CD14-positive monocyte (primary cell): ENCODE measurements around the gene CDKAL1. TPM values are rescaled to one million over a fixed set of nuclear protein-coding genes. Genes with fewer than 3 reads are reported as not detected.
"Not testable (repeated sequence)": the region's sequence is repeated elsewhere in the genome, so short reads cannot be mapped to it uniquely, and the experiment has no call there.

Experiments
- DNase-seq, 3 donors: peaks; one replicate each; pipeline ENCODE4 v3.0.0-alpha.2; 2011 to 2022
- H2AFZ ChIP-seq: 2 replicates; pipeline ENCODE4 v1.6.0; 2012; ENCODE audit warnings: mild to moderate bottlenecking, low read depth, low read length, inconsistent platforms; ENCODE audit not compliant: insufficient read depth, poor library complexity, severe bottlenecking
- H3K27ac ChIP-seq, 2 donors: 1 replicate in 1 of 2; 2 replicates in 1 of 2; pipeline ENCODE4 v1.5.1; 2012 to 2013; ENCODE audit warnings: low read length in 2 of 2, control low read depth in 1 of 2, inconsistent platforms in 1 of 2, low read depth in 1 of 2, mild to moderate bottlenecking in 1 of 2
- H3K27me3 ChIP-seq, 2 donors: one replicate each; pipeline versions ENCODE4 v1.6.0 to v1.6.1; 2011 to 2013; ENCODE audit warnings: low read length in 2 of 2; ENCODE audit not compliant: control insufficient read depth in 2 of 2, insufficient read depth in 2 of 2
- H3K36me3 ChIP-seq, 2 donors: replicated peaks in 1 of 2; 1 replicate in 1 of 2; 2 replicates in 1 of 2; pipeline versions ENCODE4 v1.5.1 to v1.6.1; 2012 to 2013; ENCODE audit warnings: low read length in 2 of 2, control low read depth in 1 of 2, inconsistent platforms in 1 of 2, mild to moderate bottlenecking in 1 of 2; ENCODE audit not compliant: insufficient read depth in 2 of 2, control insufficient read depth in 1 of 2
- H3K4me1 ChIP-seq, 2 donors: 1 replicate in 1 of 2; 2 replicates in 1 of 2; pipeline versions ENCODE4 v1.5.1 to v1.6.1; 2012 to 2013; ENCODE audit warnings: low read length in 2 of 2, control low read depth in 1 of 2, inconsistent platforms in 1 of 2, mild to moderate bottlenecking in 1 of 2, moderate library complexity in 1 of 2; ENCODE audit not compliant: insufficient read depth in 2 of 2, control insufficient read depth in 1 of 2
- H3K4me2 ChIP-seq: replicated peaks from 2 replicates; pipeline ENCODE3; 2012; ENCODE audit warnings: low read length, moderate library complexity, mild to moderate bottlenecking; ENCODE audit not compliant: poor library complexity, severe bottlenecking; ENCODE audit errors: extremely low read depth
- H3K4me3 ChIP-seq, 3 experiments: fragments of 200-600 bp in 1 of 3; sonication (generic) in 1 of 3; replicated peaks in 1 of 3; 1 replicate in 2 of 3; 2 replicates in 1 of 3; pipeline ENCODE4 v1.5.1; 2011 to 2013; ENCODE audit warnings: low read length in 3 of 3, mild to moderate bottlenecking in 3 of 3, control low read depth in 2 of 3, low read depth in 2 of 3, inconsistent platforms in 1 of 3, moderate library complexity in 1 of 3
- H3K79me2 ChIP-seq: 2 replicates; pipeline ENCODE4 v1.6.0; 2012; ENCODE audit warnings: mild to moderate bottlenecking, control low read depth, inconsistent platforms, low read length, moderate library complexity; ENCODE audit not compliant: insufficient read depth
- H3K9ac ChIP-seq: 2 replicates; pipeline ENCODE4 v1.6.0; 2017; ENCODE audit warnings: low read length, mild to moderate bottlenecking; ENCODE audit not compliant: insufficient read depth, poor library complexity, severe bottlenecking
- H3K9me3 ChIP-seq, 2 donors: replicated peaks in 1 of 2; 1 replicate in 1 of 2; 2 replicates in 1 of 2; pipeline versions ENCODE4 v1.5.1 to v1.6.1; 2012 to 2013; ENCODE audit warnings: low read length in 2 of 2, control low read depth in 1 of 2; ENCODE audit not compliant: control insufficient read depth in 1 of 2, insufficient read depth in 1 of 2
- H4K20me1 ChIP-seq: 2 replicates; pipeline ENCODE4 v1.6.0; 2012; ENCODE audit warnings: mild to moderate bottlenecking, low read length, control low read depth, moderate library complexity; ENCODE audit not compliant: insufficient read depth
- H3K27ac Mint-ChIP-seq, 7 donors: one replicate each; pipeline ENCODE4 v1.8.0; 2020; ENCODE audit warnings: mild to moderate bottlenecking in 7 of 7, mixed read lengths in 7 of 7, moderate library complexity in 6 of 7, inconsistent platforms in 2 of 7
- H3K27me3 Mint-ChIP-seq, 3 donors: one replicate each; pipeline ENCODE4 v1.8.0; 2021 to 2022; ENCODE audit warnings: low read depth in 3 of 3, mild to moderate bottlenecking in 3 of 3, mixed read lengths in 3 of 3, moderate library complexity in 3 of 3, inconsistent platforms in 1 of 3
- H3K36me3 Mint-ChIP-seq, 2 donors: one replicate each; pipeline ENCODE4 v1.8.0; 2020; ENCODE audit warnings: mixed read lengths in 2 of 2, inconsistent platforms in 1 of 2, mild to moderate bottlenecking in 1 of 2
- H3K4me1 Mint-ChIP-seq: one replicate; pipeline ENCODE4 v1.8.0; 2020; ENCODE audit warnings: mild to moderate bottlenecking, mixed read lengths
- H3K4me3 Mint-ChIP-seq, 2 donors: one replicate each; pipeline ENCODE4 v1.8.0; 2020; ENCODE audit warnings: mild to moderate bottlenecking in 2 of 2, mixed read lengths in 2 of 2, moderate library complexity in 1 of 2
- H3K9me3 Mint-ChIP-seq, 7 donors: one replicate each; pipeline ENCODE4 v1.8.0; 2020 to 2022; ENCODE audit warnings: mixed read lengths in 7 of 7, mild to moderate bottlenecking in 6 of 7, moderate library complexity in 6 of 7, inconsistent platforms in 2 of 7
- WGBS: methylation state at CpG from one replicate; pipeline ENCODE4 v1.1.5; 2013; ENCODE audit warnings: missing lambda C conversion rate; ENCODE audit not compliant: insufficient coverage; 5-methylcytosine and 5-hydroxymethylcytosine counted together
- intact Hi-C, 2 donors: fragments of 100-400 bp; cut with micrococcal nuclease; formaldehyde crosslinking; loops; one replicate each; pipeline versions ENCODE4 v1.15.0 to v1.15.1; 2023
- polyA plus RNA-seq, 3 donors: library from polyadenylated mRNA; depleted of rRNA in 1 of 3; unstranded in 2 of 3; stranded (reverse) in 1 of 3; fragments of 300-500 nt in 2 of 3; fragments of >200 nt in 1 of 3; fragmentation: Illumina TruSeq in 2 of 3; gene quantifications; 1 replicate in 2 of 3; 2 replicates in 1 of 3; pipeline ENCODE4 v1.2.3, GENCODE V29; 2012 to 2021
- TF ChIP-seq, protein P1 (sequence below): fragments of 200-600 bp; IDR thresholded peaks from one replicate; pipeline ENCODE4 v1.8.0; 2022; ENCODE audit warnings: antibody characterized with exemption, mild to moderate bottlenecking

Gene CDKAL1
- polyA plus RNA-seq, 3 donors, result 3.2 to 12.4 (median 8.3) TPM

GRCh38 chr6:20644667-20645370, 110.6 kb downstream of the CDKAL1 start:
- no peak overlapping the region for H3K27ac Mint-ChIP-seq
- H3K4me1 Mint-ChIP-seq, result no peaks in the 10 kb centered on the region
- no peaks in the 10 kb centered on the region for H3K4me1 ChIP-seq
- TF ChIP-seq, protein P1, sequence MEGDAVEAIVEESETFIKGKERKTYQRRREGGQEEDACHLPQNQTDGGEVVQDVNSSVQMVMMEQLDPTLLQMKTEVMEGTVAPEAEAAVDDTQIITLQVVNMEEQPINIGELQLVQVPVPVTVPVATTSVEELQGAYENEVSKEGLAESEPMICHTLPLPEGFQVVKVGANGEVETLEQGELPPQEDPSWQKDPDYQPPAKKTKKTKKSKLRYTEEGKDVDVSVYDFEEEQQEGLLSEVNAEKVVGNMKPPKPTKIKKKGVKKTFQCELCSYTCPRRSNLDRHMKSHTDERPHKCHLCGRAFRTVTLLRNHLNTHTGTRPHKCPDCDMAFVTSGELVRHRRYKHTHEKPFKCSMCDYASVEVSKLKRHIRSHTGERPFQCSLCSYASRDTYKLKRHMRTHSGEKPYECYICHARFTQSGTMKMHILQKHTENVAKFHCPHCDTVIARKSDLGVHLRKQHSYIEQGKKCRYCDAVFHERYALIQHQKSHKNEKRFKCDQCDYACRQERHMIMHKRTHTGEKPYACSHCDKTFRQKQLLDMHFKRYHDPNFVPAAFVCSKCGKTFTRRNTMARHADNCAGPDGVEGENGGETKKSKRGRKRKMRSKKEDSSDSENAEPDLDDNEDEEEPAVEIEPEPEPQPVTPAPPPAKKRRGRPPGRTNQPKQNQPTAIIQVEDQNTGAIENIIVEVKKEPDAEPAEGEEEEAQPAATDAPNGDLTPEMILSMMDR, result no peak
- H3K27me3 ChIP-seq, result no peaks in the 10 kb centered on the region
- peaks cover 0 to 2% (median 0%) of the 10 kb centered on the region in 7 donors for H3K9me3 Mint-ChIP-seq
- intact Hi-C loops, result no loop called here
- no peaks in the 10 kb centered on the region for H3K9me3 ChIP-seq
- no peak overlapping the region for H3K4me3 ChIP-seq
- peaks cover 16% of the 10 kb centered on the region in 2 donors for H3K36me3 Mint-ChIP-seq
- H3K4me2 ChIP-seq, result no peak overlapping the region
- no CpG with 5 or more reads among the region's 5 CpGs for WGBS
- H3K9ac ChIP-seq, result no peak overlapping the region
- H3K4me3 Mint-ChIP-seq, result no peak overlapping the region
- no peak overlapping the region for H2AFZ ChIP-seq
- no peak for DNase-seq
- no peaks in the 10 kb centered on the region for H3K79me2 ChIP-seq
- H3K27ac ChIP-seq, result no peak overlapping the region
- H3K27me3 Mint-ChIP-seq, result no peaks in the 10 kb centered on the region
- no peaks in the 10 kb centered on the region for H4K20me1 ChIP-seq
- H3K36me3 ChIP-seq, result peaks cover 0 to 7% of the 10 kb centered on the region in 2 donors

GRCh38 chr6:20645572-20645971, 111.3 kb downstream of the CDKAL1 start:
- H2AFZ ChIP-seq, H3K4me1 ChIP-seq, H3K27me3 Mint-ChIP-seq, DNase-seq, H4K20me1 ChIP-seq, H3K4me3 Mint-ChIP-seq, H3K79me2 ChIP-seq, H3K4me1 Mint-ChIP-seq, H3K9ac ChIP-seq, H3K9me3 Mint-ChIP-seq, H3K27ac Mint-ChIP-seq, H3K4me3 ChIP-seq, H3K27me3 ChIP-seq, H3K4me2 ChIP-seq, H3K36me3 ChIP-seq, H3K27ac ChIP-seq, intact Hi-C loops, H3K9me3 ChIP-seq: not testable (repeated sequence)
- WGBS, result no CpG with 5 or more reads among the region's 6 CpGs
- H3K36me3 Mint-ChIP-seq, result peaks cover 16% of the 10 kb centered on the region in 2 donors
